Measurements from ENCODE around the gene INAVA.

DNA sequence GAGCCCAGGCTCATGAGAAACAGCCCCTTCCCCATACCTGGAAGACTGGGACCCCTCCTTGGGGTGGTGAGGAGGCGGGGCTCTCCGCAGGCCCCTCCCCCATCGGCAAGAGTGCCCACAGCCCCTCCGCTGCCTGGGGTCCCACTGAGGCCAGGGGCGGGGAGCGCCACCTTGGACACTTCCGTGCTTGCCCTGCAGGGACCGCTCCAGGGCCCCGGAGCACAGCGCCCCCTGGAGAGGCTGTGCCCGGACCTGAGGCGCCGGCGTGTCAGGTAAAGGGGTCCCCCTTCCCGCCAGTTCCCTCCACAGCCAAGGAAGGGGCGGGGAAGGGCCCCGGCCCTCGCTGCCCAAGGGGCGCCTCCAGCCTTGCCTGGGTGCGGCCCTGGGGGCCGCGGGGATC is 21.5 kb downstream of the INAVA start:
- TF ChIP-seq POLR2A (IDR thresholded peaks at IDR 0.05; ENCODE audit: low read length) (no peak), GATA1 (IDR thresholded peaks at IDR 0.05; ENCODE audit: low read depth, low read length) (no peak)

Measured in erythroblast (primary cell).